MM.1S (cell line): Measurements from ENCODE around the gene RAD1.

Experiments
- DNase-seq: peaks from one replicate; pipeline ENCODE4 v3.0.0-alpha.2; 2015
- H2AFZ ChIP-seq: fragments of 300-600 bp; sonication (generic); 2 replicates; pipeline ENCODE4 v1.6.0; 2016; ENCODE audit warnings: antibody characterized with exemption, low read length
- H3F3A ChIP-seq: fragments of 300-600 bp; sonication (generic); 2 replicates; pipeline ENCODE4 v1.6.1; 2016; ENCODE audit warnings: mild to moderate bottlenecking, antibody characterized with exemption, low read length, moderate library complexity, mixed read lengths; ENCODE audit not compliant: insufficient read depth
- H3K27ac ChIP-seq: fragments of 300-600 bp; sonication (generic); 2 replicates; pipeline ENCODE4 v1.5.1; 2016; ENCODE audit warnings: mild to moderate bottlenecking, low read length
- H3K27me3 ChIP-seq: fragments of 300-600 bp; sonication (generic); replicated peaks from 2 replicates; pipeline ENCODE4 v1.6.0; 2016; ENCODE audit warnings: low read length; ENCODE audit not compliant: insufficient read depth
- H3K36me3 ChIP-seq: fragments of 300-600 bp; sonication (generic); replicated peaks from 2 replicates; pipeline ENCODE4 v1.6.1; 2016; ENCODE audit warnings: mild to moderate bottlenecking, low read length, mixed read lengths; ENCODE audit not compliant: insufficient read depth
- H3K4me1 ChIP-seq: fragments of 300-600 bp; sonication (generic); 2 replicates; pipeline ENCODE4 v1.6.1; 2016; ENCODE audit warnings: low read length, mixed read lengths
- H3K4me2 ChIP-seq: fragments of 300-600 bp; sonication (generic); 2 replicates; pipeline ENCODE4 v1.6.0; 2016; ENCODE audit warnings: low read depth, low read length
- H3K4me3 ChIP-seq: fragments of 300-600 bp; sonication (generic); 2 replicates; pipeline ENCODE4 v1.5.1; 2016; ENCODE audit warnings: low read length, mixed read lengths
- H3K79me2 ChIP-seq: fragments of 300-600 bp; sonication (generic); 2 replicates; pipeline ENCODE4 v1.6.1; 2016; ENCODE audit warnings: mixed run types, low read length, mixed read lengths
- H3K9ac ChIP-seq: fragments of 300-600 bp; sonication (generic); 2 replicates; pipeline ENCODE4 v1.6.1; 2016; ENCODE audit warnings: low read length, mixed read lengths
- H3K9me2 ChIP-seq: fragments of 300-600 bp; sonication (generic); replicated peaks from 2 replicates; pipeline ENCODE4 v1.6.1; 2016; ENCODE audit warnings: mild to moderate bottlenecking, low read length, mixed read lengths; ENCODE audit not compliant: insufficient read depth
- H3K9me3 ChIP-seq: fragments of 300-600 bp; sonication (generic); replicated peaks from 2 replicates; pipeline ENCODE4 v1.6.1; 2016; ENCODE audit warnings: mild to moderate bottlenecking, low read length, mixed read lengths; ENCODE audit not compliant: insufficient read depth
- H4K20me1 ChIP-seq: fragments of 300-600 bp; sonication (generic); 2 replicates; pipeline ENCODE4 v1.6.1; 2016; ENCODE audit warnings: mild to moderate bottlenecking, low read length, moderate library complexity, mixed read lengths; ENCODE audit not compliant: insufficient read depth
- CTCF ChIP-seq: fragments of 300-600 bp; sonication (generic); IDR thresholded peaks from 2 replicates; pipeline ENCODE4 v1.5.1; 2016; ENCODE audit warnings: antibody characterized with exemption, low read length, mixed read lengths
- EZH2 ChIP-seq: fragments of 300-600 bp; sonication (generic); optimal IDR thresholded peaks from 2 replicates; pipeline ENCODE3; 2017; ENCODE audit warnings: low read depth, mild to moderate bottlenecking, antibody characterized with exemption, low read length, mixed read lengths
- EZH2phosphoT487 ChIP-seq: fragments of 300-600 bp; sonication (generic); IDR thresholded peaks from 2 replicates; pipeline ENCODE4 v1.6.1; 2018; ENCODE audit warnings: antibody characterized with exemption, low read length

RAD1 gene

GRCh38 chr5:34929720-34930461 is 14.6 kb upstream of the RAD1 start:
- peaks cover 30% of the 10 kb centered on the region for H3F3A ChIP-seq
- H3K9me3 ChIP-seq = no peaks in the 10 kb centered on the region
- H3K4me3 ChIP-seq = peak overlapping the region; percentile 85
- TF ChIP-seq EZH2phosphoT487 (no peak), EZH2 (no peak), CTCF (no peak)
- DNase-seq = peak; percentile 87
- H2AFZ ChIP-seq = peak overlapping the region; percentile 85
- H3K27ac ChIP-seq = peak overlapping the region; percentile 72
- no peaks in the 10 kb centered on the region for H3K9me2 ChIP-seq
- peaks cover 11% of the 10 kb centered on the region; the same call in 1 of the 2 replicates for H3K36me3 ChIP-seq
- peaks cover 49% of the 10 kb centered on the region for H3K79me2 ChIP-seq
- H3K4me2 ChIP-seq = peak overlapping the region; percentile 72
- no peaks in the 10 kb centered on the region for H3K27me3 ChIP-seq
- H3K4me1 ChIP-seq = peaks cover 11% of the 10 kb centered on the region
- H4K20me1 ChIP-seq = no peaks in the 10 kb centered on the region
- H3K9ac ChIP-seq = peak overlapping the region; percentile 86

DNA sequence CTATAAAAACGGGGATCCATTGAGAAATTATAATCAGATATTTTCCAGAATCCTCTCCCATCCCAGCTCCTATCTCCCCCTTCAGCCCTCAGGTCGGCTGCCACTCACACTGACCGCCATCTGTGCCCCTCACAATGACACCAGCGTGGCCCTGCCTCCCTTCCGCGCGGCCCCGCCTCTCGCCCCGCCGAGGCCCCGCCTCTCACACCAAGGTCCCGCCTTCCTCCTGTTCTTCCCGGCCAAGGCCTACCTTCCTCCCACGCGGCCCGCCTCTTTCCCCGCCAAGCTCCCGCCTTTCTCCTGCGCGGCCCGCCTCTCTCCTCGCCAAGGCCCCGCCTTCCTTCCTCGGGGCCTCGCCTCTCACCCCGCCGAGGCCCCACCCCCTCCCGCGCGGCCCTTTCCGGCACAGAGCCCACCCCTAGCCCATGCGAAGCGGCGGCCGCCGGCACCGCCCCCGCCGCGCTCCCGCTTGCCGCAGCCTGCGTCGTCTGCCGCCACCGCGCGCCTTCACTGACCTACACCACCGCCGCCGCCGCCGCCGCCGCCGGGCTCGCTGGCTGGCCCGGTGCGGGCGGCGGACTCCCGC is 13.9 kb upstream of the RAD1 start, which contains the start of gene DNAJC21:
Gene DNAJC21 (plus strand): TSS at position 426 of the 586 bp plus-strand sequence. CDS start 261 bp downstream, outside the sequence.
- Histone ChIP-seq H3K79me2 (peaks cover 49% of the 10 kb centered on the region), H3K9me2 (no peaks in the 10 kb centered on the region), H3K4me1 (peaks cover 11% of the 10 kb centered on the region), H3K4me3 (peak within 1 kb of the TSS; percentile 85), H3K4me2 (peak within 1 kb of the TSS; percentile 72), H2AFZ (peak within 1 kb of the TSS; percentile 85), H3K9me3 (no peaks in the 10 kb centered on the region), H3K27ac (peak within 1 kb of the TSS; percentile 72), H3F3A (peaks cover 30% of the 10 kb centered on the region), H3K9ac (peak within 1 kb of the TSS; percentile 86), H3K27me3 (no peaks in the 10 kb centered on the region), H4K20me1 (no peaks in the 10 kb centered on the region), H3K36me3 (peaks cover 17% of the 10 kb centered on the region)
- peak; percentile 95 for DNase-seq
- no peak for TF ChIP-seq CTCF
- TF ChIP-seq EZH2 = no peak
- TF ChIP-seq EZH2phosphoT487 = no peak

GRCh38 chr5:34928267-34928666 is 13.0 kb upstream of the RAD1 start:
- H3K9ac ChIP-seq = no peak overlapping the region
- no peak overlapping the region for H2AFZ ChIP-seq
- H3K36me3 ChIP-seq = peaks cover 13% of the 10 kb centered on the region
- no peaks in the 10 kb centered on the region for H3K9me3 ChIP-seq
- TF ChIP-seq CTCF = no peak
- TF ChIP-seq EZH2 = no peak
- TF ChIP-seq EZH2phosphoT487 = no peak
- H3K4me3 ChIP-seq = no peak overlapping the region
- H3F3A ChIP-seq = peaks cover 35% of the 10 kb centered on the region
- H3K79me2 ChIP-seq = peaks cover 48% of the 10 kb centered on the region
- no peaks in the 10 kb centered on the region for H3K27me3 ChIP-seq
- peaks cover 11% of the 10 kb centered on the region for H3K4me1 ChIP-seq
- no peaks in the 10 kb centered on the region for H3K9me2 ChIP-seq
- peaks cover 4% of the 10 kb centered on the region; the same call in 1 of the 2 replicates for H4K20me1 ChIP-seq
- H3K27ac ChIP-seq = no peak overlapping the region
- H3K4me2 ChIP-seq = peak overlapping the region; percentile 69
- DNase-seq = no peak
